GM18867 (cell line): ENCODE measurements around the gene UBE2E1.

ENCODE experiments used
- ATAC-seq: cut with Tn5 transposase; IDR thresholded peaks from one replicate; pipeline ENCODE4 v1.9.1; 2021; ENCODE audit warnings: mild to moderate bottlenecking, moderate library complexity; ENCODE audit not compliant: unreplicated experiment

UBE2E1 gene

GRCh38 chr3:23795096-23795495, 10.7 kb upstream of the UBE2E1 start:
- no peak for ATAC-seq

DNA sequence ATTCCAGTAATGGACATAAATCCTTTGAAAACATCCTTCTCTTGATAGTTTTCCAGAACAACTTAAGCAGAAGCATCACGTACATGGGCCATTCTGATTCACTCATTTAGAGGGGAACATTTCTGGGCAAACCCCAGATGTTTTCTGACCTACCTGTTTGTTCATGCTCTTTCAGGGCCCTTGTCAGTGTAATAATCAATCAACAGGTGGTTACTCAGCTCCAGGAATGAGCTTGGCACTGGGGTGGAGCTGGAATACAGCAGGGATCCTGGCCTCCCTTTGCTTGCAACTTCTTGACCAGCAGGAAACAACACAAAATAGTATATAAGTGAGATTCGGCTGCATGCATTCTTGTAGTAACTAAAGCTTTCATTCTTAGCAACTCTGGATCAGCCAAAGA, 9.2 kb upstream of the UBE2E1 start:
- no peak for ATAC-seq

DNA sequence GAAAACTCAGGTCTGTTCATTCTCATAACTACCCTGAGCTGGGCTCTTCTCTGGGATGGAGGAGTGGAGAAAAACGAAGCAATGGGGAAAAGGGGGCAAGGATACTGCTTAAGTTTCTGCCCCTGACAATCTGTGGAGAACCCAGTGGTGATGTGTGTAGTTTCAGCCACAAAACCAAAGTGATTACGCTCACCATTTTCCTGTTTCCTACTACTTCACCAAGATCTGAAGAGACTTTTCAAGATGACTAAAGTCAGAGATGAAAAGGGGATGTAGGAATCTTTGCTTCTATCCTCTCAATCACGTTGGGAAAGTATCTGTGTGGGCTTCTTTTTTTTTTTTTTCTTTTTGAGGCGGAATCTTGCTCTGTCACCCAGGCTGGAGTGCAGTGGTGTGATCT, 8.3 kb upstream of the UBE2E1 start:
- peak; percentile 82 for ATAC-seq

DNA sequence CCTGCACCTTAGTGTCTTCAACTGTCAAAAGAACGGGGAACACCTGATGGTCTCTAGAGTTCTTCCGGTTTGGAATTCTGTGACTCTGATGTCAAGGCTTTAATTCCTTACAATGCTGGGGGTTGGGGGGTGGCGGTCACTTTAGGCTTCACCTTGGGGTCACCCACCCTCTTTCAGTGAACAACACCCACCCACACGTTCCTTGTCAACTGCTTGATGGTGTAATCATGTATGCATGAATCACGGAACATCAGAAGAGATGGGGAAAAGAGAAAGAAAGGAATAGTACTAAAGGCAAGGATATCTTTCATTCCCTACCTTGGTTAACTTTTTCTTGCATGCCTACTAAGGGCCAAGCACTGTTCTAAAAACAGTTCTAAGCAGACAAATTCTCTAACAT, 7.3 kb upstream of the UBE2E1 start:
- ATAC-seq, result no peak

- no peak for ATAC-seq
These were observed 6.9 kb upstream of the UBE2E1 start for GRCh38 chr3:23798876-23799275.

DNA sequence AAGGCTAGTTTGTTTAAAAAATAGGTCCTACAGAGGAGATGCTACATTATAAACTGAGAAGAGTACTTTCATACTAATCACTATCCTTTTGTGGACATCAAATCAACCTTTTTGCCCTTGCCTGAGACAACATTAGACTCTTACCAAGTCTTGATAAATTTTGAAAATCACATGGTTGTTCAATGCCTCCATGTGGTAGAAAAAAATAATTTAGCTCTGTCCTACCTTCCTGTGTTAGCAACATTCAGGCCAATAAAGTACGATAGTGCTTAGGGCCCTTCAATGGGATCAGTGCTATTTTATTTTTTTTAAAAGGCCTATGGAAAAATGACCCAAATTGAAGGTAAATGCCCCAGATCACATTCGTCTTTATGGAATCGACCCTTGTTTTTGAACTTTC, 5.0 kb upstream of the UBE2E1 start:
- ATAC-seq, result no peak

DNA sequence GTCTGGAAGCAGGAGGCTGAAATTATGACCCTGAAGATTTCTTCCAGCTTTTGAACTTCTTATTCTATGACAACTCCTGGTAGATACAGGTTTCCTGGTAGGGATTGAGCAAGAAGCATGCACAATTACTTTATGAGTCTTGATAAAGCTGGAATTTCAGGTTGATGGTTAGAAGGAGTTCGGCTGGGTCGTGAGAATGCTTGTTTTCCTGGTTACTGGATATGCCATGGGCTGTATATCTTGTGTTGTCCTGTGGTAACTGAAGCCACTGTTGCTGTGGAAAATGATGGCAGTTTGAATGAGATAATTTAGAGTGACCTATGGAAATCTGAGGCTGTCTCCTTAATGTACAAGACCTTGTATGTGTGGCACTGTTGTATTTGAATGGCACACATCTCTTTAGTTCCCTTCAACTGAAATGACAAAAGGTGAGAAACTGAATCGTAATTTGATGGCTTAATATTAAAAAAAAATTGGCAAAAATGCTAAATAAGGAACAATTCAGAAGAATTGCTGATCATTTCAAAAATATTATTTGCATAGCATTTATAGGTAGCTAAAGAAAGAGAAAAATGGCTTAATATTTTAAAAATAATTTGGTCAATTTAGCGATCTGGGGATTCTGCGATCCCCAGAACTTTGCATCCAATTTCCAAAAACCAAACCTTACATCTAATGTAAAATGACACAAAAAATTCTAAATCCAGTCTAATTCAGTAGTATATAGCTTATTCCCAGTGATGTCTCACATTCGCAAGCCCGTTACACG, 1.1 kb upstream of the UBE2E1 start:
- ATAC-seq, result no peak

DNA sequence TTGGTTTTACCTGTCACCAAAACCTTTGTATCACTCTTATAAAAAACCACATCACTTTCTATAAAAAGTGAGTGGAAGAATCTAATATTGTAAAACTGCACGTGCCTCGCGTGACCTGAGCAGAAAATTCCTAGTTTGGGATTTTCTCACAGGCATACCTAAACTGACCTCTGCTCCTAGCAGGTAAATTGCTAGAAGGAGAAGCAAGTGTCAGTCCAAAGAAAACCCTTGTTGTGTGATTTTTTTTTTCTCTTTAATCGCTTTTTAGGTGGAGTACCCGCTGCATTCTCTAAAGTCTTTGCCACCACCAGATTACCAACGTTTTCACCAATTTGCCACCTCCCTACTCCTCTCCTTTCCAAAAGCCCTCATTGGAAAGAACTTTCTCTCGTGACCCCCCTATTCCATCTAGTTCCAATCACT, 534 bp upstream of the UBE2E1 start:
- ATAC-seq, result no peak

- peak; percentile 1 for ATAC-seq
These were observed 1.0 kb downstream of the UBE2E1 start for GRCh38 chr3:23806534-23807423.

DNA sequence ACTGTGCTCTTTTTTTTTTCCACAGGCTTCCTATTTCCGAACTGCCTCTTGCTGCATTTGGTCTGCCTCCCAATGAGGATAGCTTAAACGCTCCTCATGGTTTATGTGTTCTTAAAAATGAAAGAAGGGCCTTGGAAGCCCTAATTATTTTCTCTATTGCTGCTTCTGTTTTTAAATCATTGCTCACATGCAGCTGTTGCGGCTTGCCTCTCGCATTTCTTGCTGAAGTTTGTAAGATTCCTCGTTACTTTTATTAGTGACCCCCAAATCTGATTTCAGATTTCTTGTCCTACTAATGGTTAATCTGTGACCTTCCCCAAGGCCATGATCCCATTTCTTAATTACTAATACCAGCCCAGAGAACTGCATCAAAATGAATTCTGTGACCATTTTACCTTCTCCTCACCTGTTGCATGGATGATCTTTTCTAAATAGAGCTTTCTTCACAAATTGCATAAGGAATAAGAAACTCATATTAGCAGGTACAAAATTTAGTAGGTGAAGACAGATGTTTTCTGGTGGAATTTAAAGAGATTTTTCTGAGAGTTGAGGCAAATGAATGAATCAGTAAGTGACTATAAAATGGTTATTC, 1.8 kb downstream of the UBE2E1 start:
- ATAC-seq, result no peak

GRCh38 chr3:23808525-23808924, 2.8 kb downstream of the UBE2E1 start:
- no peak for ATAC-seq

- ATAC-seq, result no peak
These were observed 3.5 kb downstream of the UBE2E1 start for GRCh38 chr3:23809294-23809693.

DNA sequence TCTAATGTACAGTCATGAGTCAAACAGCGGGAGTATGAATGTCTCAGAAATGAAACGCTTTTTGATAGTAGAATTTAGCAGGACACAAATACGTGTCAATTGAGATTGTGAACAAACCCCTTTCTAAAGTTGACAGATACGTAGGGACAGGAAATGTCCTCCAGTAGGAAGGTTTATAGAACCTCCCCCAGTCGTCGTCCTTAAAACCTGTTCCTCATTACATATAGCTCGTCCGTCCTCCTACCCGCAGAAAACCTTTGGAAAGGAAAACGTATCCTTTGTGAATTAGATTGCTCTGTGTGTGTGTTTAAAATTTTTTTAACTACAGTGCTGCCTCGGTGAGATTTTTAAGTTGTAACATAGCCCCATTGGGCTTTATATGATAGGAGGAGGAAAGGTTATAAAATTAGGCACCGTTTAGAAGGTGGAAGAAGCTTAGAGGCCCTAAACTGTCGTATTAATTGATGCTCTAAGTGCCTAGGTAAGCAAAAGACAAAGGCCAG, 4.1 kb downstream of the UBE2E1 start:
- ATAC-seq, result no peak

DNA sequence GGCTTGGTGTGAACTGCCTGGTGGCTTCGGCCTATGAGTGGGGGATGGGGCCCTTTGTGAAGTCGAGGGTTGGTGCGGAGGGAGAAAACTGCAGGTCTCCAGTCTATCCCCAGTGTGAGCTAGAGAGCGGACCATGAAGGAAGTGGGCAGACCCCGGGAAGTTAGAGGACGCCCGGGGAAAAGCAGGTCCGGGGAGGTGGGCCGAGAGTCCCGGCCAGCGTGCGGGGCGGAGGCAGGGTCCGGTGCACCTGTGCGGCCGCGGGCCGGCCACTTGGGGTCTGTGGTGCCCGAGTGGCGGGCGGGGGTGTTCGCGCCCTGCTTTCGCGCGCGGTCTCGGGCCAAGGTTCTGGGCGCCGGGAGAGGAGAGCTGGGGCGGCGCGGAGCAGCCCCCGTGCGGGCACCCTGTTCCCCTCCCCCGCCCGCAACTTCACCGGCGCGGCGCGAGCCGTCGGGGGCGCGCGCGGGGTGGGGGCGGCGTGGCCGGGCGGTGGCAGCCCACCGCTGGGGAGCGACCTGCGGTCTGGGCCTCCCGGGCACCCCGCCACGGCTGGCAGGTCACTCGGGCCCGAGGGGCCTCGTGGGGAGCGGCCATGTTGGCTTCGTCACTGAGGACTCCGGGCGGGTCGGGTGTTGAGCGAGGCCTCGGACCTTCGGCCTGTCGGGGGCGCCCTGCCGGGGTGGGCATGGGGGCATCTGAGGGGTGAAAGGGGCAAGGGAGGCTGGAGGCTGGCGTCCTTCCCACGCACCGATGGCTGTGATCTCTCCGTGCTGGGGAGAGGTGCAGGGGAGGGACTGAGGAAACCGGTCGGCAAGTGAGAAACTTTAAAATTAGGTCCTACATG, 4.8 kb downstream of the UBE2E1 start:
- ATAC-seq, result peak; percentile 28

DNA sequence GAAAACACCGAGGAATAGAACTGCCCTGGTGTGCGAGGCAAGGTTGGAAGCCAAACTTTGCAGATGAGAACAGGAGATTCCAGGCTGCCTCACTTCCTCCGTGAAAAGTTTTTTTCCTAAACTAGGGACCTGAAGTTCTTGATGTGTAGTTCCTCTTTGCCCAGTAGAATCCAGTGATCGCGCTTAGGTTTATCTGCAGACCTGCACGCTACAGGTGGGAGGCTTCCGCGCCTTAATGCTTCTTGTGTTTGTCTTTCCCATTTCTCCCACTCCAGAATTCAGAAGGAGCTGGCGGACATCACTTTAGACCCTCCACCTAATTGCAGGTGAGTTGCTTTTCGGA, 5.4 kb downstream of the UBE2E1 start:
- ATAC-seq, result no peak

GRCh38 chr3:23811919-23812318, 6.2 kb downstream of the UBE2E1 start:
- peak; percentile 60 for ATAC-seq

- ATAC-seq, result no peak
These were observed 10.1 kb downstream of the UBE2E1 start for GRCh38 chr3:23815879-23816278.

GRCh38 chr3:23816721-23817120, 11.0 kb downstream of the UBE2E1 start:
- ATAC-seq, result no peak

DNA sequence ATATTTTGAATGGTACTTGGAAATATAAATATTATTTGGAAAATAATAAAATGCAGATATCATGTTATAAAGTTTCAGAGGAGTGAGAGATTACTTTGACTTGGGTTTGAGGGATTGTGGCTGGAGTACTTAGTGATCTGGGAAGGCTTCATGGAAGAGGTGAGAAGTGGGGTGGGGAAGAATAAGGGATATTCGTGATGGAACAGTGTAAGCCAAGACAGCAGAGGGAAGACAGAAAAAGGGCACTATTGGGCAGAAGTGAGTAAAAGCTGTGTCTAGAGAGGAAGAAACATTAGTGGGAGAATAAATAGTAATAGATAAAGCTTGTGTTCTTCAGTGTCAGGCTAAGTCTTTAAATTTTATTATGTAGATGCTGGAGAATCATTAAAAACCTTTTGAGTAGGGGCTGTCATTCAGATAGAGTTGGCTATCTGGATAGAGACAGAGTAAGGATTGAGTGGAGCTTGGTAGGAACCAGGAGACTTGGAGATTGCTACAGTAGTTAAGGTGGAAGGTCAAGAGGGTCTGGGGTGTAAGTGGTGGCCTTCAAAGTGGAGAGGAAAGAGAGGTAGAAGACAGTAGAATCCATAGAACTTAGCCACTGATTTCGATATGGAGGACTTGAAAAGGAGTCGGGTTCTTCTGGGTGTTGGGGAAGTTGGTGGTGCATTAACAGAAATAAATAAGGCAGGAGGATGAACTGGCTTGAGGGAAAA, 11.9 kb downstream of the UBE2E1 start:
- ATAC-seq, result no peak
